HEK293 (cell line): ENCODE measurements around the gene ATP6V1F.
A peak's percentile ranks its signal among the peaks of the same experiment; 100 is the strongest.

Experiments
- CTCF ChIA-PET: fragments of 350-600 bp; formaldehyde crosslinking; extraction: SDS; loops from one replicate; lab custom pipeline; 2021; ENCODE audit warnings: antibody characterized with exemption; lab: Yijun Ruan, JAX
- POLR2A ChIA-PET: fragments of 300-600 bp; formaldehyde crosslinking; extraction: SDS; loops from one replicate; lab custom pipeline; 2020; ENCODE audit warnings: antibody characterized with exemption, inconsistent platforms; lab: Yijun Ruan, JAX
- H3K27ac ChIP-seq: fragments of 200-500 bp; sonication (Bioruptor generic); 2 replicates; pipeline ENCODE4 v1.5.1; 2014; ENCODE audit warnings: low read depth, low read length, control low read depth, inconsistent platforms; ENCODE audit errors: extremely low read depth
- H3K36me3 ChIP-seq, 2 experiments: fragments of 200-500 bp in 1 of 2; sonication (Bioruptor generic) in 1 of 2; 1 replicate in 1 of 2; 2 replicates in 1 of 2; pipeline ENCODE4 v1.5.1; 2014 to 2017; ENCODE audit warnings: inconsistent platforms in 2 of 2, low read length in 2 of 2; ENCODE audit not compliant: control insufficient read depth in 2 of 2, insufficient read depth in 1 of 2
- H3K4me1 ChIP-seq: fragments of 200-500 bp; sonication (Bioruptor generic); 2 replicates; pipeline ENCODE4 v1.5.1; 2014; ENCODE audit warnings: mild to moderate bottlenecking, low read length, inconsistent platforms; ENCODE audit not compliant: control insufficient read depth, insufficient read depth
- H3K4me3 ChIP-seq: 2 replicates; pipeline ENCODE4 v1.5.1; 2011; ENCODE audit warnings: low read depth, mild to moderate bottlenecking, control low read depth, low read length, moderate library complexity
- H3K9me3 ChIP-seq: fragments of 200-500 bp; sonication (Bioruptor generic); 2 replicates; pipeline ENCODE4 v1.5.1; 2014; ENCODE audit warnings: low read depth, low read length, inconsistent platforms; ENCODE audit not compliant: control insufficient read depth, insufficient read depth
- HOXA7 ChIP-seq: sonication (generic); formaldehyde crosslinking; IDR thresholded peaks from 2 replicates; pipeline ENCODE4 v1.8.1; 2022; ENCODE audit warnings: missing genetic modification reagents, borderline replicate concordance
- HOXD13 ChIP-seq: sonication (generic); formaldehyde crosslinking; IDR thresholded peaks from 2 replicates; pipeline ENCODE4 v1.8.0; 2022; ENCODE audit warnings: missing genetic modification reagents, borderline replicate concordance
- PRDM1 ChIP-seq: fragments of 450-650 bp; formaldehyde crosslinking; IDR thresholded peaks from 2 replicates; pipeline ENCODE4; 2016; ENCODE audit warnings: missing biosample characterization, missing genetic modification characterization
- ZBTB48 ChIP-seq: fragments of 450-650 bp; formaldehyde crosslinking; IDR thresholded peaks from 2 replicates; pipeline ENCODE4 v1.5.1; 2016; ENCODE audit warnings: missing biosample characterization, missing genetic modification characterization
- ZNF324 ChIP-seq: fragments of 450-650 bp; formaldehyde crosslinking; IDR thresholded peaks from 2 replicates; pipeline ENCODE4 v1.5.1; 2016; ENCODE audit warnings: missing biosample characterization, missing genetic modification characterization
- ZNF341 ChIP-seq: fragments of 450-650 bp; formaldehyde crosslinking; IDR thresholded peaks from 2 replicates; pipeline ENCODE4; 2016; ENCODE audit warnings: low read depth, missing biosample characterization, missing genetic modification characterization
- ZNF350 ChIP-seq: fragments of 450-650 bp; formaldehyde crosslinking; IDR thresholded peaks from 2 replicates; pipeline ENCODE4 v1.5.0; 2017; ENCODE audit warnings: missing biosample characterization, mild to moderate bottlenecking, missing genetic modification characterization
- ZNF404 ChIP-seq: fragments of 450-650 bp; formaldehyde crosslinking; IDR thresholded peaks from 2 replicates; pipeline ENCODE4 v1.5.1; 2017; ENCODE audit warnings: missing biosample characterization, missing genetic modification characterization
- ZNF433 ChIP-seq: fragments of 450-650 bp; formaldehyde crosslinking; IDR thresholded peaks from 2 replicates; pipeline ENCODE4 v1.5.1; 2016; ENCODE audit warnings: missing biosample characterization, missing genetic modification characterization, low read depth
- ZNF521 ChIP-seq: fragments of 450-650 bp; formaldehyde crosslinking; IDR thresholded peaks from 2 replicates; pipeline ENCODE4 v1.5.1; 2017; ENCODE audit warnings: missing biosample characterization, mild to moderate bottlenecking, missing genetic modification characterization
- ZNF560 ChIP-seq: fragments of 450-650 bp; formaldehyde crosslinking; IDR thresholded peaks from 2 replicates; pipeline ENCODE4 v1.5.1; 2017; ENCODE audit warnings: missing biosample characterization, missing genetic modification characterization, borderline replicate concordance
- ZNF76 ChIP-seq: fragments of 450-650 bp; formaldehyde crosslinking; IDR thresholded peaks from 2 replicates; pipeline ENCODE4; 2016; ENCODE audit warnings: low read depth, missing biosample characterization, missing genetic modification characterization, borderline replicate concordance
- ZNF792 ChIP-seq: fragments of 450-650 bp; formaldehyde crosslinking; IDR thresholded peaks from 2 replicates; pipeline ENCODE4 v1.5.1; 2016; ENCODE audit warnings: missing biosample characterization, missing genetic modification characterization
- ZSCAN30 ChIP-seq: fragments of 450-650 bp; IDR thresholded peaks from 2 replicates; pipeline ENCODE4 v1.5.1; 2018; ENCODE audit warnings: missing biosample characterization, mild to moderate bottlenecking, missing genetic modification characterization, moderate library complexity
- TF ChIP-seq, protein P1 (sequence below): IDR thresholded peaks from 2 replicates; pipeline ENCODE4 v1.6.1; 2011; ENCODE audit warnings: mild to moderate bottlenecking, low read depth, low read length, borderline replicate concordance
- TF ChIP-seq, protein P2 (sequence below): fragments of 450-650 bp; formaldehyde crosslinking; IDR thresholded peaks from 2 replicates; pipeline ENCODE4 v1.5.1; 2016; ENCODE audit warnings: missing biosample characterization, missing genetic modification characterization
- TF ChIP-seq, protein P3 (sequence below): fragments of 450-650 bp; formaldehyde crosslinking; IDR thresholded peaks from 2 replicates; pipeline ENCODE4 v1.5.1; 2016; ENCODE audit warnings: missing biosample characterization, missing genetic modification characterization
- TF ChIP-seq, protein P4 (sequence below): fragments of 450-650 bp; formaldehyde crosslinking; IDR thresholded peaks from 2 replicates; pipeline ENCODE4 v1.5.1; 2017; ENCODE audit warnings: missing biosample characterization, missing genetic modification characterization
- TF ChIP-seq, protein P5 (sequence below): fragments of 450-650 bp; formaldehyde crosslinking; IDR thresholded peaks from 2 replicates; pipeline ENCODE4 v1.5.1; 2016; ENCODE audit warnings: missing biosample characterization, missing genetic modification characterization
- TF ChIP-seq, protein P6 (sequence below): fragments of 450-650 bp; formaldehyde crosslinking; IDR thresholded peaks from 2 replicates; pipeline ENCODE4 v1.5.1; 2016; ENCODE audit warnings: missing biosample characterization, missing genetic modification characterization
- TF ChIP-seq, protein P7 (sequence below): fragments of 450-650 bp; formaldehyde crosslinking; IDR thresholded peaks from 2 replicates; pipeline ENCODE4 v1.5.1; 2016; ENCODE audit warnings: missing biosample characterization, missing genetic modification characterization
- TF ChIP-seq, protein P8 (sequence below): fragments of 450-650 bp; formaldehyde crosslinking; IDR thresholded peaks from 2 replicates; pipeline ENCODE4 v1.5.1; 2016; ENCODE audit warnings: missing biosample characterization, missing genetic modification characterization, borderline replicate concordance
- TF ChIP-seq, protein P9 (sequence below): fragments of 450-650 bp; formaldehyde crosslinking; IDR thresholded peaks from 2 replicates; pipeline ENCODE4 v1.5.1; 2016; ENCODE audit warnings: missing biosample characterization, missing genetic modification characterization, low read depth

ATP6V1F gene

DNA sequence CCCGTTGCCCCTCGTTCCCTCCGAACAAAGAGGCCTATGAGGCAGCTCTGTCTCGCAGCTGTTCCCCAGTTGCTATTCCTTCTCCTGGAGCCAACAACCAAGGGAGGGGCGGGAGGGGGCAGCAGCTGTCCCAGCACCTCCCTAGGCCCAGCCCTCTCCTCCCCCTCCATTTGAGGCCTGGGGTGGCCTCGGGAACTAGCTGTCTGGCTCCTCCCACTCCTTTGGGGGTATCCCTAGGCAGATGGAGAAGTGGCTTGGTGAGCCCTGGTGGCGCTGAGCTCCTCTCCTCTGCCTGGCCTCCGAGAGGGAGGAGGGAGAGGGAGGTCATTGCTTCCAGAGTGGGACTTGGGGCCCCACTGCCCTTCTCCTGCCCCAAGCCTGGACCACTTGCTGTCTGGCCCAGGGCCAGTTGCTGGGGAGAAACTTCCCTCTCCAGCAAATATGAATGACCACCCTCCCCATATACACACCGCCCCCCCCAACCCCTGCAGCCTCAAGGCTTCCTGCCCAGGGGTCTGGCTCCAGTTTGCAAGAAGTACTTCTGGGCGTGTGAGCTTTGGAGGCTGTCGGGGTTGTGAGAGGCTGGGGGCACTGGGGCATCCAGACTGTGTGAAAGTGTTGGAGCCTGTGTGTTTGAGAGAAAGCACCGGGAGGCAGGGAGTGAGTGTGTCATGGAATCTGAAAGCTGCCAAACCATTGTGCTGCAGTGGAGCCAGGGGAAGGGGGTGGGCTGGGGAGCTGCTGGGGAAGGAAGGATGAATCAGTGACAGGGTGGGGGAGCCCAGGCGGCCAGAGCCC, 29.3 kb upstream of the ATP6V1F start:
- H3K9me3 ChIP-seq: no peaks in the 10 kb centered on the region
- peaks cover 0 to 38% of the 10 kb centered on the region in 2 experiments; a peak in 1 of 3 replicates for H3K36me3 ChIP-seq
- H3K4me3 ChIP-seq: no peak overlapping the region
- no peak overlapping the region for H3K27ac ChIP-seq
- CTCF ChIA-PET: interaction anchor here (0.6 to 1.3 kb wide), 6 partner anchors 8 to 70 kb away, joined by 3 to 5 read pairs (median 4); no protein-coding TSS in a partner anchor
- H3K4me1 ChIP-seq: no peaks in the 10 kb centered on the region
- POLR2A ChIA-PET: no interaction called here
- TF ChIP-seq ZNF404 (tag by site-specific recombination) (no peak), ZBTB48 (tag by site-specific recombination) (peak; percentile 68; the same call in 1 of the 2 replicates), ZNF560 (no peak), ZNF324 (tag by site-specific recombination) (no peak), PRDM1 (tag by site-specific recombination) (peak; percentile 71), ZSCAN30 (tag by site-specific recombination) (no peak), ZNF521 (tag by site-specific recombination) (no peak), ZNF350 (tag by site-specific recombination) (no peak), ZNF76 (tag by site-specific recombination) (no peak), ZNF433 (tag by site-specific recombination) (no peak), ZNF341 (tag by site-specific recombination) (peak; percentile 90), HOXD13 (CRISPR knock-in tag) (no peak), ZNF792 (tag by site-specific recombination) (no peak), HOXA7 (no peak)
- TF ChIP-seq, protein P1, sequence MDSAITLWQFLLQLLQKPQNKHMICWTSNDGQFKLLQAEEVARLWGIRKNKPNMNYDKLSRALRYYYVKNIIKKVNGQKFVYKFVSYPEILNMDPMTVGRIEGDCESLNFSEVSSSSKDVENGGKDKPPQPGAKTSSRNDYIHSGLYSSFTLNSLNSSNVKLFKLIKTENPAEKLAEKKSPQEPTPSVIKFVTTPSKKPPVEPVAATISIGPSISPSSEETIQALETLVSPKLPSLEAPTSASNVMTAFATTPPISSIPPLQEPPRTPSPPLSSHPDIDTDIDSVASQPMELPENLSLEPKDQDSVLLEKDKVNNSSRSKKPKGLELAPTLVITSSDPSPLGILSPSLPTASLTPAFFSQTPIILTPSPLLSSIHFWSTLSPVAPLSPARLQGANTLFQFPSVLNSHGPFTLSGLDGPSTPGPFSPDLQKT: no peak
- TF ChIP-seq, protein P2, sequence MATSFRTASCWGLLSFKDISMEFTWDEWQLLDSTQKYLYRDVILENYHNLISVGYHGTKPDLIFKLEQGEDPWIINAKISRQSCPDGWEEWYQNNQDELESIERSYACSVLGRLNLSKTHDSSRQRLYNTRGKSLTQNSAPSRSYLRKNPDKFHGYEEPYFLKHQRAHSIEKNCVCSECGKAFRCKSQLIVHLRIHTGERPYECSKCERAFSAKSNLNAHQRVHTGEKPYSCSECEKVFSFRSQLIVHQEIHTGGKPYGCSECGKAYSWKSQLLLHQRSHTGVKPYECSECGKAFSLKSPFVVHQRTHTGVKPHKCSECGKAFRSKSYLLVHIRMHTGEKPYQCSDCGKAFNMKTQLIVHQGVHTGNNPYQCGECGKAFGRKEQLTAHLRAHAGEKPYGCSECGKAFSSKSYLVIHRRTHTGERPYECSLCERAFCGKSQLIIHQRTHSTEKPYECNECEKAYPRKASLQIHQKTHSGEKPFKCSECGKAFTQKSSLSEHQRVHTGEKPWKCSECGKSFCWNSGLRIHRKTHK: no peak
- TF ChIP-seq, protein P3, sequence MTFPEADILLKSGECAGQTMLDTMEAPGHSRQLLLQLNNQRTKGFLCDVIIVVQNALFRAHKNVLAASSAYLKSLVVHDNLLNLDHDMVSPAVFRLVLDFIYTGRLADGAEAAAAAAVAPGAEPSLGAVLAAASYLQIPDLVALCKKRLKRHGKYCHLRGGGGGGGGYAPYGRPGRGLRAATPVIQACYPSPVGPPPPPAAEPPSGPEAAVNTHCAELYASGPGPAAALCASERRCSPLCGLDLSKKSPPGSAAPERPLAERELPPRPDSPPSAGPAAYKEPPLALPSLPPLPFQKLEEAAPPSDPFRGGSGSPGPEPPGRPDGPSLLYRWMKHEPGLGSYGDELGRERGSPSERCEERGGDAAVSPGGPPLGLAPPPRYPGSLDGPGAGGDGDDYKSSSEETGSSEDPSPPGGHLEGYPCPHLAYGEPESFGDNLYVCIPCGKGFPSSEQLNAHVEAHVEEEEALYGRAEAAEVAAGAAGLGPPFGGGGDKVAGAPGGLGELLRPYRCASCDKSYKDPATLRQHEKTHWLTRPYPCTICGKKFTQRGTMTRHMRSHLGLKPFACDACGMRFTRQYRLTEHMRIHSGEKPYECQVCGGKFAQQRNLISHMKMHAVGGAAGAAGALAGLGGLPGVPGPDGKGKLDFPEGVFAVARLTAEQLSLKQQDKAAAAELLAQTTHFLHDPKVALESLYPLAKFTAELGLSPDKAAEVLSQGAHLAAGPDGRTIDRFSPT (tag by site-specific recombination): no peak
- TF ChIP-seq, protein P4, sequence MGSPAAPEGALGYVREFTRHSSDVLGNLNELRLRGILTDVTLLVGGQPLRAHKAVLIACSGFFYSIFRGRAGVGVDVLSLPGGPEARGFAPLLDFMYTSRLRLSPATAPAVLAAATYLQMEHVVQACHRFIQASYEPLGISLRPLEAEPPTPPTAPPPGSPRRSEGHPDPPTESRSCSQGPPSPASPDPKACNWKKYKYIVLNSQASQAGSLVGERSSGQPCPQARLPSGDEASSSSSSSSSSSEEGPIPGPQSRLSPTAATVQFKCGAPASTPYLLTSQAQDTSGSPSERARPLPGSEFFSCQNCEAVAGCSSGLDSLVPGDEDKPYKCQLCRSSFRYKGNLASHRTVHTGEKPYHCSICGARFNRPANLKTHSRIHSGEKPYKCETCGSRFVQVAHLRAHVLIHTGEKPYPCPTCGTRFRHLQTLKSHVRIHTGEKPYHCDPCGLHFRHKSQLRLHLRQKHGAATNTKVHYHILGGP (tag by site-specific recombination): no peak
- TF ChIP-seq, protein P5, sequence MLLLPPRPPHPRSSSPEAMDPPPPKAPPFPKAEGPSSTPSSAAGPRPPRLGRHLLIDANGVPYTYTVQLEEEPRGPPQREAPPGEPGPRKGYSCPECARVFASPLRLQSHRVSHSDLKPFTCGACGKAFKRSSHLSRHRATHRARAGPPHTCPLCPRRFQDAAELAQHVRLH (tag by site-specific recombination): no peak
- TF ChIP-seq, protein P6, sequence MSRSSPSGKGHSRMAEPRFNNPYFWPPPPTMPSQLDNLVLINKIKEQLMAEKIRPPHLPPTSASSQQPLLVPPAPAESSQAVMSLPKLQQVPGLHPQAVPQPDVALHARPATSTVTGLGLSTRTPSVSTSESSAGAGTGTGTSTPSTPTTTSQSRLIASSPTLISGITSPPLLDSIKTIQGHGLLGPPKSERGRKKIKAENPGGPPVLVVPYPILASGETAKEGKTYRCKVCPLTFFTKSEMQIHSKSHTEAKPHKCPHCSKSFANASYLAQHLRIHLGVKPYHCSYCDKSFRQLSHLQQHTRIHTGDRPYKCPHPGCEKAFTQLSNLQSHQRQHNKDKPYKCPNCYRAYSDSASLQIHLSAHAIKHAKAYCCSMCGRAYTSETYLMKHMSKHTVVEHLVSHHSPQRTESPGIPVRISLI (tag by site-specific recombination): no peak
- TF ChIP-seq, protein P7, sequence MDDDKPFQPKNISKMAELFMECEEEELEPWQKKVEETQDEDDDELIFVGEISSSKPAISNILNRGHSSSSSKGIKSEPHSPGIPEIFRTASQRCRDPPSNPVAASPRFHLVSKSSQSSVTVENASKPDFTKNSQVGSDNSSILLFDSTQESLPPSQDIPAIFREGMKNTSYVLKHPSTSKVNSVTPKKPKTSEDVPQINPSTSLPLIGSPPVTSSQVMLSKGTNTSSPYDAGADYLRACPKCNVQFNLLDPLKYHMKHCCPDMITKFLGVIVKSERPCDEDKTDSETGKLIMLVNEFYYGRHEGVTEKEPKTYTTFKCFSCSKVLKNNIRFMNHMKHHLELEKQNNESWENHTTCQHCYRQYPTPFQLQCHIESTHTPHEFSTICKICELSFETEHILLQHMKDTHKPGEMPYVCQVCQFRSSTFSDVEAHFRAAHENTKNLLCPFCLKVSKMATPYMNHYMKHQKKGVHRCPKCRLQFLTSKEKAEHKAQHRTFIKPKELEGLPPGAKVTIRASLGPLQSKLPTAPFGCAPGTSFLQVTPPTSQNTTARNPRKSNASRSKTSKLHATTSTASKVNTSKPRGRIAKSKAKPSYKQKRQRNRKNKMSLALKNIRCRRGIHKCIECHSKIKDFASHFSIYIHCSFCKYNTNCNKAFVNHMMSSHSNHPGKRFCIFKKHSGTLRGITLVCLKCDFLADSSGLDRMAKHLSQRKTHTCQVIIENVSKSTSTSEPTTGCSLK (tag by site-specific recombination): no peak
- TF ChIP-seq, protein P8, sequence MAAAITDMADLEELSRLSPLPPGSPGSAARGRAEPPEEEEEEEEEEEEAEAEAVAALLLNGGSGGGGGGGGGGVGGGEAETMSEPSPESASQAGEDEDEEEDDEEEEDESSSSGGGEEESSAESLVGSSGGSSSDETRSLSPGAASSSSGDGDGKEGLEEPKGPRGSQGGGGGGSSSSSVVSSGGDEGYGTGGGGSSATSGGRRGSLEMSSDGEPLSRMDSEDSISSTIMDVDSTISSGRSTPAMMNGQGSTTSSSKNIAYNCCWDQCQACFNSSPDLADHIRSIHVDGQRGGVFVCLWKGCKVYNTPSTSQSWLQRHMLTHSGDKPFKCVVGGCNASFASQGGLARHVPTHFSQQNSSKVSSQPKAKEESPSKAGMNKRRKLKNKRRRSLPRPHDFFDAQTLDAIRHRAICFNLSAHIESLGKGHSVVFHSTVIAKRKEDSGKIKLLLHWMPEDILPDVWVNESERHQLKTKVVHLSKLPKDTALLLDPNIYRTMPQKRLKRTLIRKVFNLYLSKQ: no peak
- TF ChIP-seq, protein P9, sequence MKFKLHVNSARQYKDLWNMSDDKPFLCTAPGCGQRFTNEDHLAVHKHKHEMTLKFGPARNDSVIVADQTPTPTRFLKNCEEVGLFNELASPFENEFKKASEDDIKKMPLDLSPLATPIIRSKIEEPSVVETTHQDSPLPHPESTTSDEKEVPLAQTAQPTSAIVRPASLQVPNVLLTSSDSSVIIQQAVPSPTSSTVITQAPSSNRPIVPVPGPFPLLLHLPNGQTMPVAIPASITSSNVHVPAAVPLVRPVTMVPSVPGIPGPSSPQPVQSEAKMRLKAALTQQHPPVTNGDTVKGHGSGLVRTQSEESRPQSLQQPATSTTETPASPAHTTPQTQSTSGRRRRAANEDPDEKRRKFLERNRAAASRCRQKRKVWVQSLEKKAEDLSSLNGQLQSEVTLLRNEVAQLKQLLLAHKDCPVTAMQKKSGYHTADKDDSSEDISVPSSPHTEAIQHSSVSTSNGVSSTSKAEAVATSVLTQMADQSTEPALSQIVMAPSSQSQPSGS (tag by site-specific recombination): no peak
